ENCODE measurements around the gene SKA2. TPM values are rescaled to one million over a fixed set of nuclear protein-coding genes. Genes with fewer than 3 reads are reported as not detected.

The SKA2 gene
- total RNA-seq, 1 experiment from 2014 or later = 119 TPM

DNA sequence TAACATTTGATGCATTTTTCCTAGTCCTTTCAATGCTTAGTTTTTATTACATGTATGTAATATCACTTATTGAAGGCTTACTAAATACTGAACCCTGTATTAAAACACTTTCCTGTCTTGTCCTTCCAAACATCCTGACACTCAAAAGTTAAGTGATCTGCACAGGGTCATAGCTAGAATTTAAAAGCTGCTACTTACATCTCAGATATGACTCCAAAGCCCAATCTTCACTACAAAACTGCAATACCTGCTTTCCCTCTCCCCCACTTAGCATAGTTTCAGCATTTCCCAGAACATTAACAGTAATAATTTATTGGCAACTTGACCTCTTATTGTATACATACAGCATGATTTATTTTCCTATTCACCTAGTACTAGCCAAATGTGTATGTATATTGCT is 44.0 kb downstream of the SKA2 start:
- no peak for DNase-seq
- CTCF ChIA-PET = no interaction called here
- no peaks in the 10 kb centered on the region; the same call in none of the 2 replicates for H3K36me3 ChIP-seq (ENCODE audit: control insufficient read depth, insufficient read depth, low read length)
- no peaks in the 10 kb centered on the region for H3K9me3 ChIP-seq
- POLR2A ChIA-PET = interaction anchor here (1.3 kb wide), 1 partner anchor 44 kb away, joined by 6 read pairs; the partner anchor contains the start of gene PRR11
- Mint-ChIP-seq H3K9me3 (ENCODE audit: unreplicated experiment) (no peaks in the 10 kb centered on the region), H3K36me3 (ENCODE audit: insufficient read depth, unreplicated experiment) (peaks cover 87% of the 10 kb centered on the region), H3K4me3 (ENCODE audit: unreplicated experiment) (no peak overlapping the region), H3K27me3 (ENCODE audit: insufficient read depth, unreplicated experiment) (no peaks in the 10 kb centered on the region), H3K27ac (ENCODE audit: unreplicated experiment) (no peak overlapping the region), H3K4me1 (ENCODE audit: low read depth, unreplicated experiment) (peaks cover 9% of the 10 kb centered on the region)
- no peak overlapping the region for H3K4me3 ChIP-seq (ENCODE audit: low read depth, low read length)
- no TSS peak for BruUV-seq (replicated peaks)
- H3K27me3 ChIP-seq (replicated peaks; ENCODE audit: control insufficient read depth, insufficient read depth, low read length) = no peaks in the 10 kb centered on the region
- TF ChIP-seq CTCF (IDR thresholded peaks at IDR 0.05; ENCODE audit: insufficient read depth in 1 of 2, low read depth in 1 of 2, low read length in 1 of 2, severe bottlenecking in 1 of 2, unreplicated experiment in 1 of 2) = no peak
- intact Hi-C loops (cut with micrococcal nuclease; ENCODE audit: unreplicated experiment) = no loop called here
- no peaks in the 10 kb centered on the region for H3K4me1 ChIP-seq

DNA sequence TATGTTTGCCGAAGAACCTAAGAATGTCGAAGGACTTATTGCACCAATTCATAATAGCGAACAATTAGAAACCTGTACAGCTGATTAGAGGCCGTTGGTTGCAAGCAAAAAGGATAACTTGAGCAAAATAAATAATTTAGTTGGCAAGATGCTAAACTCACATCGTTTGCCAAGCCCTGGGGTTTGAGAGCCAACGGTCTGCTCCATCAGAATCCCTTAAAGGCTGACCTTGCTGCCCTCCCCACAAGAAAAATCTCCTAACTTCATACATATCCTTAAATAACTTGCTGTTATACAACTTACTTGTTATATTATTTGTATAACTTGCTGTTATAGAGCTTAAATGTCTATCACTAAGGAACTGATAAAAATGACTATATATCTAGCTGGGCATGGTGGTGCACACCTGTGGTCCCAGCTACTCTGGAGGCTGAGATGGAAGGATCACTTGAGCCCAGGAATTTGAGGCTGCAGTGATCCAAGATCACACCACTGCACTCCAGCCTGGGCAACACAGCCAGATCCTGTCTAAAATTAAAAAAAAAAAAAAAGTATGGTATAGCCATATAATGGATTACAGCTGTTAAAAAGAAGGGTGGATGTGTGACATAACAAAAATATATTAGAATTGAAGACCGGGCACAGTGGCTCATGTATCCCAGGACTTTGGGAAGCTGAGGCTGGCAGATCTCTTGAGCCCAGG is 46.4 kb downstream of the SKA2 start:
- Mint-ChIP-seq H3K4me3 (ENCODE audit: unreplicated experiment) (peak overlapping the region; percentile 49), H3K36me3 (ENCODE audit: insufficient read depth, unreplicated experiment) (peaks cover 73% of the 10 kb centered on the region), H3K9me3 (ENCODE audit: unreplicated experiment) (no peaks in the 10 kb centered on the region), H3K4me1 (ENCODE audit: low read depth, unreplicated experiment) (peaks cover 9% of the 10 kb centered on the region), H3K27ac (ENCODE audit: unreplicated experiment) (peak overlapping the region; percentile 96), H3K27me3 (ENCODE audit: insufficient read depth, unreplicated experiment) (no peaks in the 10 kb centered on the region)
- Histone ChIP-seq H3K27me3 (replicated peaks; ENCODE audit: control insufficient read depth, insufficient read depth, low read length) (no peaks in the 10 kb centered on the region), H3K4me3 (ENCODE audit: low read depth, low read length) (no peak overlapping the region), H3K36me3 (ENCODE audit: control insufficient read depth, insufficient read depth, low read length) (no peaks in the 10 kb centered on the region; the same call in none of the 2 replicates), H3K9me3 (no peaks in the 10 kb centered on the region), H3K4me1 (peaks cover 6% of the 10 kb centered on the region; the same call in 1 of the 2 replicates)
- BruUV-seq (replicated peaks) = no TSS peak
- POLR2A ChIA-PET = interaction anchor here (2.6 kb wide), 1 partner anchor 46 kb away, joined by 38 read pairs; the partner anchor contains the start of genes PRR11 and SKA2
- DNase-seq = no peak
- CTCF ChIA-PET = no interaction called here
- TF ChIP-seq CTCF (IDR thresholded peaks at IDR 0.05; ENCODE audit: insufficient read depth in 1 of 2, low read depth in 1 of 2, low read length in 1 of 2, severe bottlenecking in 1 of 2, unreplicated experiment in 1 of 2) = no peak
- intact Hi-C loops (cut with micrococcal nuclease; ENCODE audit: unreplicated experiment) = loop anchor here (5.0 kb wide), 1 partner anchor 591 kb away; no protein-coding TSS in a partner anchor

GRCh38 chr17:59107306-59107670 is 47.7 kb downstream of the SKA2 start:
- peaks cover 9% of the 10 kb centered on the region for H3K4me1 Mint-ChIP-seq (ENCODE audit: low read depth, unreplicated experiment)
- peak overlapping the region; percentile 96 for H3K27ac Mint-ChIP-seq (ENCODE audit: unreplicated experiment)
- ChIA-PET CTCF (interaction anchor here (0.6 to 1.1 kb wide), 3 partner anchors 42 to 1124 kb away, joined by 4 to 5 read pairs (median 4); partner anchors contain the start of genes PRR11 and SKA2), POLR2A (interaction anchor here (0.7 to 2.6 kb wide), 6 partner anchors 11 to 589 kb away, joined by 4 to 38 read pairs (median 6); partner anchors contain the start of genes PRR11 and SKA2)
- Histone ChIP-seq H3K27me3 (replicated peaks; ENCODE audit: control insufficient read depth, insufficient read depth, low read length) (no peaks in the 10 kb centered on the region), H3K9me3 (no peaks in the 10 kb centered on the region), H3K4me3 (ENCODE audit: low read depth, low read length) (peak overlapping the region; percentile 39), H3K4me1 (peaks cover 6% of the 10 kb centered on the region; the same call in 1 of the 2 replicates), H3K36me3 (ENCODE audit: control insufficient read depth, insufficient read depth, low read length) (no peaks in the 10 kb centered on the region; the same call in 1 of the 2 replicates)
- TF ChIP-seq CTCF (IDR thresholded peaks at IDR 0.05; ENCODE audit: insufficient read depth in 1 of 2, low read depth in 1 of 2, low read length in 1 of 2, severe bottlenecking in 1 of 2, unreplicated experiment in 1 of 2) = no peak
- TSS peak; percentile 89 for BruUV-seq (replicated peaks)
- intact Hi-C loops (cut with micrococcal nuclease; ENCODE audit: unreplicated experiment) = loop anchor here (1.0 to 5.0 kb wide), 2 partner anchors 48 to 590 kb away; partner anchors contain the start of genes PRR11 and SKA2
- H3K9me3 Mint-ChIP-seq (ENCODE audit: unreplicated experiment) = no peaks in the 10 kb centered on the region
- H3K4me3 Mint-ChIP-seq (ENCODE audit: unreplicated experiment) = peak overlapping the region; percentile 98
- peaks cover 74% of the 10 kb centered on the region for H3K36me3 Mint-ChIP-seq (ENCODE audit: insufficient read depth, unreplicated experiment)
- no peaks in the 10 kb centered on the region for H3K27me3 Mint-ChIP-seq (ENCODE audit: insufficient read depth, unreplicated experiment)
- no peak for DNase-seq

All from Caco-2 (cell line).